ENCODE results near the gene ZBTB47.

The ZBTB47 gene

DNA sequence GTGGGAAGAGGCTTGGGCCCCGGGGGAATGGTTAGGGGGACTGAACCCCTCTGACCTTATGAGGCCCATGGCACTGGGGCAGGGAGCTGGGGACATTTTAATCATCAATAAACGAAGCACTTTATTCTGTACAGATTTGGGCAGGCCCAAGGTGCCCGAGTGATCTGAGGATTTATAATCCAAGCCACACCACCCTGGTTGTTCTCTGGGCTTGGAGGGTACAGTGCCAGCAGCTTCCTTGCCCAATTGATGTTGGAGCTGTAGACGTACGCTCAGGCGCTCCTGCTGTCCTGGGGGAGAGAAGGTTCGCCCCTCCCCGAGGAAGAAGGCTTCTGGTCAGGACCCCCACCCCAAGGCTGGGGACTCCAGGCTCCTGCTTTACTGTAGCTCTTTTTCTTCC lies 12.5 kb downstream of the ZBTB47 start:
- Histone ChIP-seq H3K79me2 (ENCODE audit: insufficient read depth, low read length) (no peaks in the 10 kb centered on the region), H2AFZ (ENCODE audit: low read length) (no peak overlapping the region), H3K36me3 (ENCODE audit: insufficient read depth, low read length) (no peaks in the 10 kb centered on the region), H3K9me3 (ENCODE audit: insufficient read depth, low read depth, low read length) (no peaks in the 10 kb centered on the region), H3K27me3 (ENCODE audit: insufficient read depth, low read length, poor library complexity, severe bottlenecking) (no peaks in the 10 kb centered on the region), H3K9ac (ENCODE audit: low read depth, low read length, poor library complexity, severe bottlenecking) (no peak overlapping the region), H3K9me2 (replicated peaks; ENCODE audit: low read depth, low read length) (no peaks in the 10 kb centered on the region), H3K4me2 (ENCODE audit: low read depth, low read length, poor library complexity, severe bottlenecking) (no peak overlapping the region), H4K20me1 (ENCODE audit: insufficient read depth, low read length, poor library complexity, severe bottlenecking) (no peaks in the 10 kb centered on the region), H3K4me1 (ENCODE audit: insufficient read depth, low read length, poor library complexity, severe bottlenecking) (no peaks in the 10 kb centered on the region), H3K4me3 (ENCODE audit: low read length, poor library complexity, severe bottlenecking) (no peak overlapping the region), H3F3A (ENCODE audit: low read depth) (no peaks in the 10 kb centered on the region)
- TF ChIP-seq EZH2phosphoT487 (IDR thresholded peaks at IDR 0.05; ENCODE audit: borderline replicate concordance) (no peak), CTCF (conservative IDR thresholded peaks at IDR 0.05; ENCODE audit: low read length) (no peak)

DNA sequence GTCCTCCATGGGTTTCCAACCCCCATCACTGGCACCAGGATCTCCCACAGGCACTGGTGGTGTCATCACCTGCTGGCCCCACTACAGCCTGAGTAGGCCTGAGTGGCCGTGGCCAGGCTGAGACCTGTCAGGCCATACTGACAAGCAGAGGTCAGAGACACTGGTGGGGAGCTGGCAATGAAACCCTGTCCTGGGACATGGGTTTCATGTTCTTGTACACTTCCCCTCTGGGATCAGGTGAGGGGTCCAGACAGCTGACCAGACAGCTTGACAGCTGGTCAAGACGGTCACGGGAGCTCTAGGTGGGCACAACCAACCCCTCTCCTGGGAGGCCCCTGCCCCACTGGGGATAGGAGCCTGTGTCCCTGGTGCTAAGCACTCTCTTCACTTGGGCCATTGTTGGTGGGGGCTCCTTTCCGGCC lies 13.1 kb downstream of the ZBTB47 start:
- Histone ChIP-seq H4K20me1 (ENCODE audit: insufficient read depth, low read length, poor library complexity, severe bottlenecking) (no peaks in the 10 kb centered on the region), H3K4me3 (ENCODE audit: low read length, poor library complexity, severe bottlenecking) (no peak overlapping the region), H3K4me1 (ENCODE audit: insufficient read depth, low read length, poor library complexity, severe bottlenecking) (no peaks in the 10 kb centered on the region), H3K9me2 (replicated peaks; ENCODE audit: low read depth, low read length) (no peaks in the 10 kb centered on the region), H3F3A (ENCODE audit: low read depth) (no peaks in the 10 kb centered on the region), H3K4me2 (ENCODE audit: low read depth, low read length, poor library complexity, severe bottlenecking) (no peak overlapping the region), H3K36me3 (ENCODE audit: insufficient read depth, low read length) (no peaks in the 10 kb centered on the region), H2AFZ (ENCODE audit: low read length) (no peak overlapping the region), H3K27me3 (ENCODE audit: insufficient read depth, low read length, poor library complexity, severe bottlenecking) (no peaks in the 10 kb centered on the region), H3K9ac (ENCODE audit: low read depth, low read length, poor library complexity, severe bottlenecking) (no peak overlapping the region), H3K9me3 (ENCODE audit: insufficient read depth, low read depth, low read length) (no peaks in the 10 kb centered on the region), H3K79me2 (ENCODE audit: insufficient read depth, low read length) (no peaks in the 10 kb centered on the region)
- TF ChIP-seq CTCF (conservative IDR thresholded peaks at IDR 0.05; ENCODE audit: low read length) (no peak), EZH2phosphoT487 (IDR thresholded peaks at IDR 0.05; ENCODE audit: borderline replicate concordance) (no peak)

- H3K4me2 ChIP-seq (ENCODE audit: low read depth, low read length, poor library complexity, severe bottlenecking), result no peak overlapping the region
- H3K36me3 ChIP-seq (ENCODE audit: insufficient read depth, low read length), result no peaks in the 10 kb centered on the region
- no peaks in the 10 kb centered on the region for H3K4me1 ChIP-seq (ENCODE audit: insufficient read depth, low read length, poor library complexity, severe bottlenecking)
- no peaks in the 10 kb centered on the region for H3K9me2 ChIP-seq (replicated peaks; ENCODE audit: low read depth, low read length)
- no peak overlapping the region for H3K4me3 ChIP-seq (ENCODE audit: low read length, poor library complexity, severe bottlenecking)
- no peak overlapping the region for H3K9ac ChIP-seq (ENCODE audit: low read depth, low read length, poor library complexity, severe bottlenecking)
- no peaks in the 10 kb centered on the region for H3F3A ChIP-seq (ENCODE audit: low read depth)
- H2AFZ ChIP-seq (ENCODE audit: low read length), result no peak overlapping the region
- no peaks in the 10 kb centered on the region for H3K9me3 ChIP-seq (ENCODE audit: insufficient read depth, low read depth, low read length)
- H4K20me1 ChIP-seq (ENCODE audit: insufficient read depth, low read length, poor library complexity, severe bottlenecking), result no peaks in the 10 kb centered on the region
- H3K79me2 ChIP-seq (ENCODE audit: insufficient read depth, low read length), result no peaks in the 10 kb centered on the region
- no peaks in the 10 kb centered on the region for H3K27me3 ChIP-seq (ENCODE audit: insufficient read depth, low read length, poor library complexity, severe bottlenecking)
- TF ChIP-seq EZH2phosphoT487 (IDR thresholded peaks at IDR 0.05; ENCODE audit: borderline replicate concordance) (no peak), CTCF (conservative IDR thresholded peaks at IDR 0.05; ENCODE audit: low read length) (no peak)
Measured at GRCh38 chr3:42667096-42667522, 13.6 kb downstream of the ZBTB47 start.

All from Loucy (cell line).